C4-2B (cell line): ENCODE measurements around the gene CIDEB.

Source experiments
- ZFX ChIP-seq: fragments of 450-650 bp; IDR thresholded peaks from 2 replicates; pipeline ENCODE4 v1.6.1; 2017
- TF ChIP-seq, protein P1 (sequence below): fragments of 450-650 bp; conservative IDR thresholded peaks from 2 replicates; pipeline ENCODE4 v1.5.1; 2017; ENCODE audit warnings: mild to moderate bottlenecking

DNA sequence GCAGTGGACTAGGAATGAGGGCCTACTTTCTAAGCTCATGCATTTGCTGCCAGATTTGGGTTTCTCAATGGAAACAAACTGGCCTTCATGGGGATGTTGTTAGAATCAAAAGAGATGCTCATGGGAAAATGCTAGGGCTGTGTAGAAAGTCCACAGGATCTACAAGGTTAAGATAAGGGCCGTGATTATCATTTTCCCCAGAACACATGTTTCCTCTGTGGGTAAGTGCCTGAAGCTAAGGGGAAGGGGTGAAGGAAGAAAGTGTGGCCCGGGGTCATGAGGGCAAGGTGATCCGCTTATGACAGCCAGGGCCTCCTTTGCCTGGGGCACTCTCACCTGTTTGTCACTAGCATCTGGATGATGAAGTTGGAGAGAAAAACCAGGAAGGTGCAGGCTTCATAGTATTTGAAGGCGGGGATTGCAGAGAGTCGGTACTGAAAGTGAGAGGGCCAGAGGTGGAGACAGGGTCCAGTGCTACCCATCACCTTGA is 17.3 kb upstream of the CIDEB start:
- TF ChIP-seq, protein P1, sequence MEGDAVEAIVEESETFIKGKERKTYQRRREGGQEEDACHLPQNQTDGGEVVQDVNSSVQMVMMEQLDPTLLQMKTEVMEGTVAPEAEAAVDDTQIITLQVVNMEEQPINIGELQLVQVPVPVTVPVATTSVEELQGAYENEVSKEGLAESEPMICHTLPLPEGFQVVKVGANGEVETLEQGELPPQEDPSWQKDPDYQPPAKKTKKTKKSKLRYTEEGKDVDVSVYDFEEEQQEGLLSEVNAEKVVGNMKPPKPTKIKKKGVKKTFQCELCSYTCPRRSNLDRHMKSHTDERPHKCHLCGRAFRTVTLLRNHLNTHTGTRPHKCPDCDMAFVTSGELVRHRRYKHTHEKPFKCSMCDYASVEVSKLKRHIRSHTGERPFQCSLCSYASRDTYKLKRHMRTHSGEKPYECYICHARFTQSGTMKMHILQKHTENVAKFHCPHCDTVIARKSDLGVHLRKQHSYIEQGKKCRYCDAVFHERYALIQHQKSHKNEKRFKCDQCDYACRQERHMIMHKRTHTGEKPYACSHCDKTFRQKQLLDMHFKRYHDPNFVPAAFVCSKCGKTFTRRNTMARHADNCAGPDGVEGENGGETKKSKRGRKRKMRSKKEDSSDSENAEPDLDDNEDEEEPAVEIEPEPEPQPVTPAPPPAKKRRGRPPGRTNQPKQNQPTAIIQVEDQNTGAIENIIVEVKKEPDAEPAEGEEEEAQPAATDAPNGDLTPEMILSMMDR = no peak
- TF ChIP-seq ZFX = no peak
